Gastroesophageal sphincter (tissue), 4 donors: ENCODE data around the gene REC114. TPM values are rescaled to one million over a fixed set of nuclear protein-coding genes. Genes with fewer than 3 reads are reported as not detected.

Source experiments
- ATAC-seq: fragments of 150-250 bp; one replicate; pipeline ENCODE4 v1.9.1; 2016; ENCODE audit warnings: mild to moderate bottlenecking, moderate library complexity
- H3K27ac ChIP-seq, 4 donors: fragments of 200-600 bp; sonication (generic) in 3 of 4; 1 replicate in 3 of 4; 2 replicates in 1 of 4; pipeline ENCODE4 v1.5.1; 2016 to 2019
- H3K27me3 ChIP-seq: fragments of 200-600 bp; sonication (generic); one replicate; pipeline ENCODE4 v1.5.1; 2019
- H3K36me3 ChIP-seq, 2 donors: fragments of 200-600 bp; sonication (generic); one replicate each; pipeline ENCODE4 v1.5.1; 2019; ENCODE audit warnings: control low read depth in 1 of 2
- H3K4me1 ChIP-seq, 3 donors: fragments of 200-600 bp; sonication (generic); 1 replicate in 2 of 3; 2 replicates in 1 of 3; pipeline ENCODE4 v1.5.1; 2016 to 2019; ENCODE audit warnings: control low read depth in 2 of 3
- H3K4me3 ChIP-seq, 2 donors: fragments of 200-600 bp; sonication (generic); one replicate each; pipeline ENCODE4 v1.5.1; 2019; ENCODE audit warnings: mild to moderate bottlenecking in 1 of 2, moderate library complexity in 1 of 2
- H3K9me3 ChIP-seq, 3 donors: fragments of 200-600 bp; sonication (generic); one replicate each; pipeline ENCODE4 v1.5.1; 2017 to 2019; ENCODE audit warnings: control low read depth in 2 of 3
- EP300 ChIP-seq: sonication (generic); formaldehyde crosslinking; IDR thresholded peaks from one replicate; pipeline ENCODE4 v1.6.1; 2017; ENCODE audit warnings: antibody characterized with exemption, mild to moderate bottlenecking
- POLR2A ChIP-seq, 2 donors: fragments of 450-650 bp; IDR thresholded peaks; one replicate each; pipeline ENCODE4 v1.6.1; 2017; ENCODE audit warnings: antibody characterized with exemption in 2 of 2, mild to moderate bottlenecking in 2 of 2, moderate library complexity in 1 of 2
- POLR2AphosphoS5 ChIP-seq: sonication (generic); formaldehyde crosslinking; IDR thresholded peaks from one replicate; pipeline ENCODE4 v1.6.1; 2017; ENCODE audit warnings: antibody characterized with exemption
- WGBS, 2 donors: methylation state at CpG; one replicate each; pipeline ENCODE4 v1.1.5; 2018; ENCODE audit warnings: low coverage in 1 of 2; 5-methylcytosine and 5-hydroxymethylcytosine counted together
- total RNA-seq, 4 donors: library from RNA; depleted of rRNA; stranded (reverse); fragments of >200 nt; gene quantifications; one replicate each; pipeline ENCODE4 v1.1.0, GENCODE V29; 2016
- TF ChIP-seq, protein P1 (sequence below), 4 experiments: fragments of 200-600 bp in 2 of 4; fragments of 450-650 bp in 2 of 4; sonication (generic) in 1 of 4; IDR thresholded peaks; one replicate each; pipeline ENCODE4 v1.5.1; 2017 to 2019; ENCODE audit warnings: antibody characterized with exemption in 4 of 4, mild to moderate bottlenecking in 2 of 4, moderate library complexity in 2 of 4

The REC114 gene
- total RNA-seq, 4 donors from 2014 or later, result not detected

DNA sequence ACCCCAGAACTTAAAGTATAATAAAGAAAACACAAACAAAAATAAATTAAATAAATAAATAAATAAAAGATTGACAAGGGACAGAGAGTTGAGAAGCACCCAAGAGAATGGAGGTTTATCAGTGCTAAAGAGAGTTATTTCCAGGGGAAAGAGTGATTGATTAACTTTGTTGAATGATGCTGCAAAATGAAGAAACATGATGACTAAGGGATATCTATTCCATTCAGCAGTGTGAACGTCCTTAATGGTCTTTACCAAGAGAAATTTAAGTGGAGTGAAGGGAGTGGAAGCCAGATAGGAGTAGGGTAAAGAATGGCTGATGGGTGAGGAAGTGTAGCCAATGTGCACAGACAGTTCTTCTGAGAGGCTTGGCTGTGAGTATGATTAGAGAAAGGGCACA lies 11.1 kb downstream of the REC114 start:
- H3K9me3 ChIP-seq, result peaks cover 0 to 10% (median 0%) of the 10 kb centered on the region in 3 donors
- H3K27ac ChIP-seq, result no peak overlapping the region
- H3K27me3 ChIP-seq, result no peaks in the 10 kb centered on the region
- ATAC-seq, result no peak
- WGBS, 2 donors, result 0% methylated on average over 1 of the region's 1 CpG
- H3K36me3 ChIP-seq, result no peaks in the 10 kb centered on the region
- H3K4me1 ChIP-seq, result no peaks in the 10 kb centered on the region
- TF ChIP-seq EP300, result no peak
- no peak for TF ChIP-seq POLR2AphosphoS5
- no peak for TF ChIP-seq POLR2A (IDR thresholded peaks at IDR 0.05)
- TF ChIP-seq, protein P1, sequence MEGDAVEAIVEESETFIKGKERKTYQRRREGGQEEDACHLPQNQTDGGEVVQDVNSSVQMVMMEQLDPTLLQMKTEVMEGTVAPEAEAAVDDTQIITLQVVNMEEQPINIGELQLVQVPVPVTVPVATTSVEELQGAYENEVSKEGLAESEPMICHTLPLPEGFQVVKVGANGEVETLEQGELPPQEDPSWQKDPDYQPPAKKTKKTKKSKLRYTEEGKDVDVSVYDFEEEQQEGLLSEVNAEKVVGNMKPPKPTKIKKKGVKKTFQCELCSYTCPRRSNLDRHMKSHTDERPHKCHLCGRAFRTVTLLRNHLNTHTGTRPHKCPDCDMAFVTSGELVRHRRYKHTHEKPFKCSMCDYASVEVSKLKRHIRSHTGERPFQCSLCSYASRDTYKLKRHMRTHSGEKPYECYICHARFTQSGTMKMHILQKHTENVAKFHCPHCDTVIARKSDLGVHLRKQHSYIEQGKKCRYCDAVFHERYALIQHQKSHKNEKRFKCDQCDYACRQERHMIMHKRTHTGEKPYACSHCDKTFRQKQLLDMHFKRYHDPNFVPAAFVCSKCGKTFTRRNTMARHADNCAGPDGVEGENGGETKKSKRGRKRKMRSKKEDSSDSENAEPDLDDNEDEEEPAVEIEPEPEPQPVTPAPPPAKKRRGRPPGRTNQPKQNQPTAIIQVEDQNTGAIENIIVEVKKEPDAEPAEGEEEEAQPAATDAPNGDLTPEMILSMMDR (IDR thresholded peaks at IDR 0.05), result no peak
- H3K4me3 ChIP-seq, result no peak overlapping the region

DNA sequence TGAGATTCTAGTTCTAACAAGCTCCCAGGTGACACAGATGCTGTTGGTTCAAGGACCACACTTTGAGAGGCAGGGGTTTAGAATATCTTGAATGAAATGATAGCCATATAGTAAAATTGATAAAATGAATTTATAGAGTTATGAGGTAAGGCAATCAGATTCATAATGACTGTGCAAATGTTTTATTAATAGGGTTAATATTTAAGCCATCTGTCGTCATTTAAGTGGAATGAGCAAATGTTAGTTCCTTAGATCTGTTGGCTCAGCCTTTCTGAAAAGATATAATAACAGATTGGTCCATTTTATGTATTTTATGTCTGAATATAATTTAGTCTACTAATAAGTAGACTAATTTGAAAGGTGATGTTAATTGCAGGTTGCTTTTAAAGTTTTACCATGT lies 12.9 kb downstream of the REC114 start:
- no peaks in the 10 kb centered on the region for H3K4me1 ChIP-seq
- no peak overlapping the region for H3K27ac ChIP-seq
- no peaks in the 10 kb centered on the region for H3K27me3 ChIP-seq
- TF ChIP-seq POLR2AphosphoS5 (no peak), EP300 (no peak), POLR2A (IDR thresholded peaks at IDR 0.05) (no peak)
- TF ChIP-seq, protein P1 (IDR thresholded peaks at IDR 0.05), result no peak
- WGBS, 2 donors, result 71 to 81% methylated on average over 1 of the region's 1 CpG
- peaks cover 0 to 10% (median 0%) of the 10 kb centered on the region in 3 donors for H3K9me3 ChIP-seq
- H3K4me3 ChIP-seq, result no peak overlapping the region
- no peak for ATAC-seq
- H3K36me3 ChIP-seq, result no peaks in the 10 kb centered on the region

DNA sequence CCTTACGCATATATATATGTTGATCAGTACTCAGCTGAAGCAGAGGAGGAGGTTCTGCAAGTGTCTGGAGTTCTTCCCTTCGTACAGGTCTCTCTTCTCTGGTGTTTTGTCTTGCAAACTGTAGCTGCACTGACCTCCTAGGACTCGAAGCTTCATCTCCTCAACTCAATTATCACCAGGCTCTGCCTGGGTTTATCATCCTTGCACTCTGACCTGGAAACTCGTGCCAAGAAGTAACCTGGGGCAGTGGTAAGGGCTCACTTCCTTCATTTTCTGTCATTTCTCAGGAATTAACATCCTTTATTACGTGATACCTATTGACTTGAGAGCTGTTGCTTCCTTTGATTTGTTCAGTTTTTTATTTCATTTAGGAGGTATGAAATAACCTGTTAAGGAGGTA lies 14.4 kb downstream of the REC114 start:
- Histone ChIP-seq H3K4me1 (no peaks in the 10 kb centered on the region), H3K9me3 (no peaks in the 10 kb centered on the region), H3K36me3 (no peaks in the 10 kb centered on the region), H3K27ac (no peak overlapping the region), H3K27me3 (no peaks in the 10 kb centered on the region), H3K4me3 (no peak overlapping the region)
- ATAC-seq, result no peak
- TF ChIP-seq POLR2AphosphoS5 (no peak), POLR2A (IDR thresholded peaks at IDR 0.05) (no peak), EP300 (no peak)
- TF ChIP-seq, protein P1 (IDR thresholded peaks at IDR 0.05), result no peak
- WGBS, 2 donors, result 14 to 54% methylated on average over 1 to 4 of the region's 5 CpGs

DNA sequence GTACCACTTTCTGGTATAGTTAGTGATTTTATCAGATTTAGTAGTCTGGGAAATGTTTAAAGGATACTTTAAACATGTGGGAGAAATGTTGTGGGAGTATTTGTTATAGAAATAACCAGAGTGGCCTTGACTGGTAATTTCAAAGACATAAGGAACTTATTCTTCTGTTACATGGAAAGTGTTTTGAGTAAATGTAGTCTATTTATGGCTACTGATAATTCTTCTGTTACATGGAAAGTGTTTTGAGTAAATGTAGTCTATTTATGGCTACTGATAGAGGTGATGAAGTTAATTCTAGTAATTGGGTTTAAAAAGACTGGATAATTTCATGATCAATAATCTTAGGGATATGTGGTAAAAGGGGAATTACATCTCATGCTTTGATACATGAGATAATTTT lies 17.7 kb downstream of the REC114 start:
- no peak for ATAC-seq
- Histone ChIP-seq H3K9me3 (no peaks in the 10 kb centered on the region), H3K27ac (no peak overlapping the region), H3K4me1 (no peaks in the 10 kb centered on the region), H3K4me3 (no peak overlapping the region), H3K36me3 (no peaks in the 10 kb centered on the region), H3K27me3 (peaks cover 9% of the 10 kb centered on the region)
- TF ChIP-seq POLR2AphosphoS5, result no peak
- TF ChIP-seq, protein P1 (IDR thresholded peaks at IDR 0.05), result no peak
- TF ChIP-seq EP300, result no peak

DNA sequence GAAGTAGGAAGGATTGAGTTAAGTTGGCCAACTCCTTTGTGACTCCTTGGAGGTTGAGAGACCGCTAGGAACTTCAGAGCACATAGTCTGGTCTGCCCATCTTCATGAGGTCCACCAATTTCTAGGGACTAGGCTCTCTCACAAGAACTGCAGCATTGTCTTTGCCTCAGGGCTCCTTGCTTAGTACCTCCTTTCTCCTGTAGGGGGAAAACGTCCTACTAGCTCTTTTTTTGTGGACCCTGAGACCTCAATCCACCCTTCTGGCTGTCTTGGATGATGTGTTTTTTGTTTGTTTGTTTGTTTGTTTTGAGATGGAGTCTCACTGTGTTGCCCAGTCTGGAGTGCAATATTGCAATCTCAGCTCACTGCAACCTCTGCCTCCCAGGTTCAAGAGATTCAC lies 21.6 kb downstream of the REC114 start:
- TF ChIP-seq POLR2A (IDR thresholded peaks at IDR 0.05) (no peak), EP300 (no peak), POLR2AphosphoS5 (no peak)
- TF ChIP-seq, protein P1 (IDR thresholded peaks at IDR 0.05), result no peak
- Histone ChIP-seq H3K36me3 (no peaks in the 10 kb centered on the region), H3K4me3 (no peak overlapping the region), H3K27ac (no peak overlapping the region), H3K4me1 (no peaks in the 10 kb centered on the region), H3K27me3 (peaks cover 23% of the 10 kb centered on the region), H3K9me3 (no peaks in the 10 kb centered on the region)
- ATAC-seq, result no peak
- 9 to 14% methylated on average over 1 of the region's 2 CpGs for WGBS, 2 donors
